ENCODE data around the gene DNM1L.

GRCh38 chr12:32662665-32663064 is 16.4 kb upstream of the DNM1L start:
- TF ChIP-seq EZH2phosphoT487 (IDR thresholded peaks at IDR 0.05; ENCODE audit: insufficient read depth, low read depth): no peak
- no peak for TF ChIP-seq EZH2 (IDR thresholded peaks at IDR 0.05; ENCODE audit: insufficient read depth, poor library complexity, severe bottlenecking)

Data from GM23248 (cell line).